ENCODE measurements around the gene SCN2B. TPM values are rescaled to one million over a fixed set of nuclear protein-coding genes. Genes with fewer than 3 reads are reported as not detected.

The SCN2B gene
- total and polyA plus RNA-seq, 2 of the 4 experiments (the other 2 are of a cell fraction): under 0.01 to 0.05 TPM

GRCh38 chr11:118199135-118199534, 22.7 kb upstream of the SCN2B start:
- H4K20me1 ChIP-seq (ENCODE audit: insufficient read depth, low read length): no peaks in the 10 kb centered on the region
- H2BK120ac ChIP-seq (ENCODE audit: low read depth, low read length): no peak overlapping the region
- in situ Hi-C loops (cut with MboI; ENCODE audit: low sequenced_read_pairs): loop anchor here (5.0 kb wide), 1 partner anchor 148 kb away; no protein-coding TSS in a partner anchor
- POLR2A ChIA-PET (ENCODE audit: unreplicated experiment): no interaction called here
- H3K79me1 ChIP-seq (ENCODE audit: low read depth in 1 of 2, low read length in 2 of 2): no peaks in the 10 kb centered on the region
- H2AFZ ChIP-seq (replicated peaks; ENCODE audit: low read length, poor library complexity): no peak overlapping the region
- H2BK5ac ChIP-seq (ENCODE audit: low read depth, low read length, poor library complexity, severe bottlenecking): no peak overlapping the region
- ATAC-seq (ENCODE audit: low read depth) (no peak), DNase-seq (no peak)
- H4K5ac ChIP-seq (ENCODE audit: low read depth, low read length): no peak overlapping the region
- no peaks in the 10 kb centered on the region for H3K4me1 ChIP-seq (ENCODE audit: control insufficient read depth, insufficient read depth, low read length)
- no peak overlapping the region for H2AK5ac ChIP-seq (ENCODE audit: low read depth, low read length)
- no peak overlapping the region for H4K8ac ChIP-seq (ENCODE audit: low read depth in 2 of 2, low read length in 2 of 2)
- dilution Hi-C loops (cut with HindIII; ENCODE audit: low sequenced_read_pairs, unreplicated experiment): no loop called here
- no peak overlapping the region for H3K56ac ChIP-seq (ENCODE audit: extremely low read depth, insufficient read depth, low read length)
- BruUV-seq (replicated peaks): no TSS peak
- no peak overlapping the region for H3K18ac ChIP-seq (ENCODE audit: low read depth, low read length)
- H3K36me3 ChIP-seq (ENCODE audit: control insufficient read depth, insufficient read depth, low read length): no peaks in the 10 kb centered on the region
- intact Hi-C loops (cut with micrococcal nuclease): loop anchor here (5.0 kb wide), 1 partner anchor 368 kb away; the partner anchor contains the start of gene IFT46
- no peak overlapping the region for H3K4ac ChIP-seq (ENCODE audit: low read depth, low read length)
- H3K4me3 ChIP-seq (ENCODE audit: insufficient read depth, low read depth, low read length): no peak overlapping the region
- no peak overlapping the region for H2AK9ac ChIP-seq (replicated peaks; ENCODE audit: low read depth, low read length, poor library complexity)
- H3K23ac ChIP-seq (ENCODE audit: low read depth, low read length): no peak overlapping the region
- H3K4me2 ChIP-seq (ENCODE audit: low read depth, low read length): no peak overlapping the region
- H3K27ac ChIP-seq (ENCODE audit: insufficient read depth, low read length): no peak overlapping the region
- no peak overlapping the region for H3K14ac ChIP-seq (replicated peaks; ENCODE audit: low read depth, low read length)
- H3K9ac ChIP-seq (ENCODE audit: low read depth, low read length): no peak overlapping the region
- H3K9me3 ChIP-seq (ENCODE audit: control insufficient read depth, insufficient read depth, low read length): no peaks in the 10 kb centered on the region
- 57% methylated on average over 3 of the region's 6 CpGs; no CpG with 5 or more reads in 1 of the 2 experiments for WGBS, 2 experiments (ENCODE audit: extremely low coverage in 2 of 2, insufficient read length in 1 of 2)
- H4K91ac ChIP-seq (ENCODE audit: insufficient read depth, low read depth, low read length): no peak overlapping the region
- TF ChIP-seq CHD1 (IDR thresholded peaks at IDR 0.05; ENCODE audit: low read depth, low read length) (no peak), POLR2A (IDR thresholded peaks at IDR 0.05; ENCODE audit: low read depth, low read length) (no peak), MXI1 (IDR thresholded peaks at IDR 0.05; ENCODE audit: borderline replicate concordance, low read depth, low read length) (no peak), RAD21 (IDR thresholded peaks at IDR 0.05; ENCODE audit: low read length) (no peak), BHLHE40 (IDR thresholded peaks at IDR 0.05; ENCODE audit: low read depth, low read length) (no peak), RCOR1 (IDR thresholded peaks at IDR 0.05; ENCODE audit: insufficient replicate concordance, low read length) (no peak), ELK1 (IDR thresholded peaks at IDR 0.05; ENCODE audit: borderline replicate concordance, low read depth, low read length) (no peak), USF2 (IDR thresholded peaks at IDR 0.05; ENCODE audit: low read depth, low read length) (no peak)
- H2BK20ac ChIP-seq (ENCODE audit: low read depth, low read length): no peak overlapping the region
- no peak overlapping the region for H2BK15ac ChIP-seq (ENCODE audit: low read depth, low read length)
- H3K9me1 ChIP-seq (ENCODE audit: insufficient read depth, low read length): no peaks in the 10 kb centered on the region
- CTCF ChIA-PET: interaction anchor here (0.6 to 1.5 kb wide), 17 partner anchors 15 to 1742 kb away, joined by 3 to 11 read pairs (median 4); partner anchors contain the start of genes CD3D and SCN2B
- H3K27me3 ChIP-seq (ENCODE audit: control insufficient read depth, insufficient read depth, low read length): peaks cover 6% of the 10 kb centered on the region

All from IMR-90 (cell line).